ENCODE measurements around the gene GPR82.
"Not testable (repeated sequence)": the region's sequence is repeated elsewhere in the genome, so short reads cannot be mapped to it uniquely, and the experiment has no call there.

Gene GPR82, protein sequence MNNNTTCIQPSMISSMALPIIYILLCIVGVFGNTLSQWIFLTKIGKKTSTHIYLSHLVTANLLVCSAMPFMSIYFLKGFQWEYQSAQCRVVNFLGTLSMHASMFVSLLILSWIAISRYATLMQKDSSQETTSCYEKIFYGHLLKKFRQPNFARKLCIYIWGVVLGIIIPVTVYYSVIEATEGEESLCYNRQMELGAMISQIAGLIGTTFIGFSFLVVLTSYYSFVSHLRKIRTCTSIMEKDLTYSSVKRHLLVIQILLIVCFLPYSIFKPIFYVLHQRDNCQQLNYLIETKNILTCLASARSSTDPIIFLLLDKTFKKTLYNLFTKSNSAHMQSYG

GRCh38 chrX:41723826-41724225 lies at the start of gene GPR82:
TSS of gene GPR82 (plus strand) at chrX:41724181. CDS start at chrX:41727027, 2,846 bp downstream.
- Mint-ChIP-seq H3K9me3 (peaks cover 8% of the 10 kb centered on the region), H3K4me1 (ENCODE audit: low read depth) (peaks cover 13% of the 10 kb centered on the region), H3K27ac (no peak within 1 kb of the TSS), H3K36me3 (ENCODE audit: low read depth) (peaks cover 15% of the 10 kb centered on the region), H3K27me3 (no peaks in the 10 kb centered on the region), H3K4me3 (no peak within 1 kb of the TSS)
- intact Hi-C loops (cut with micrococcal nuclease), result no loop called here

DNA sequence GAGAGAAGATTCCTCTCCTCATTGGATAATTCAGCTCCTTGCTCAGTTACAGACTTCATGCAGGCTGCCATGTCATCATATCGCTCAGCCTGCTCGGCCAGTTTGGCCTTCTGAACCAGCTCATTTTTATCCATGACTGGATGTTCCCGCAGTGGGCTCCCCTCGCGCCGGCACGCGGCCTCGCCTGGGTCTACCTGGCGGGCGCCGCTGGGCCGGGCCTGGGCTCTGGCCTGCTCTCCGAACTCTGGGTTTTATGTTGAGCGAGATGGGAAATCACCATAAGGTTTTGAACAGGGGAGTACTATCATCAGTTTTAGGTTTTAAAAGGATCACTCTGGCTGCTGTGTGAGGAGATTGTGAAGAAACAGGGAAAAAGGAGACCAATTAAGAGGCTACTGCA lies 47.6 kb upstream of the GPR82 start:
- H3K4me1 Mint-ChIP-seq (ENCODE audit: low read depth), result peaks cover 29% of the 10 kb centered on the region

GRCh38 chrX:41677183-41678060 lies 46.6 kb upstream of the GPR82 start:
- no peaks in the 10 kb centered on the region for H3K27me3 Mint-ChIP-seq
- intact Hi-C loops (cut with micrococcal nuclease), result no loop called here
- no peak overlapping the region for H3K4me3 Mint-ChIP-seq
- H3K9me3 Mint-ChIP-seq, result no peaks in the 10 kb centered on the region
- peaks cover 6% of the 10 kb centered on the region for H3K36me3 Mint-ChIP-seq (ENCODE audit: low read depth)
- peak overlapping the region; percentile 10 for H3K27ac Mint-ChIP-seq
- peaks cover 28% of the 10 kb centered on the region for H3K4me1 Mint-ChIP-seq (ENCODE audit: low read depth)

More for the DNA sequence above, 47.6 kb upstream of the GPR82 start:
- H3K9me3 Mint-ChIP-seq; H3K27ac Mint-ChIP-seq; intact Hi-C loops (cut with micrococcal nuclease); H3K27me3 Mint-ChIP-seq; H3K4me3 Mint-ChIP-seq; H3K36me3 Mint-ChIP-seq (ENCODE audit: low read depth): not testable (repeated sequence)

GRCh38 chrX:41684138-41684537 lies 39.8 kb upstream of the GPR82 start:
- Mint-ChIP-seq H3K4me1 (ENCODE audit: low read depth) (peaks cover 9% of the 10 kb centered on the region), H3K36me3 (ENCODE audit: low read depth) (no peaks in the 10 kb centered on the region), H3K27ac (no peak overlapping the region), H3K27me3 (no peaks in the 10 kb centered on the region), H3K9me3 (no peaks in the 10 kb centered on the region), H3K4me3 (no peak overlapping the region)
- intact Hi-C loops (cut with micrococcal nuclease), result loop anchor here (10.0 kb wide), 1 partner anchor 51 kb away; no protein-coding TSS in a partner anchor

DNA sequence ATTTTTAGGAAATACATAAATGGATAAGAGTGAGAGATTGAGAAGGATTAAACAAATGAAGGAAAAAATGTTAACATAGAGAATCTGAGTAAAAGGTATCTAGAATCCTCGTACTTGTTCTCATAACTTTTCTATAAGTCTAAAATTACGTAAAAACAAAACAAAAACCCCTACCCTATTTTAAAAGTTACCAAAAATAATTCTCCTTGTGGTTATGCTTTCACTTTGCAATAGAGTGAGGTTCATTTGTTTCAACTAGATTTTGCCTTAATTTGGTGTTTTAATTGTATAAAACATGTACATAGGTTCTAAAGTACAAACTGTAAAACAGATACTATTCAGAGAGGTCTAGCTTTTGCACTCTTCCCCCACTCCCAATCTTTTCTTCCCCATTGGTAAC lies 39.0 kb upstream of the GPR82 start:
- H3K9me3 Mint-ChIP-seq, result no peaks in the 10 kb centered on the region
- intact Hi-C loops (cut with micrococcal nuclease), result loop anchor here (10.0 kb wide), 1 partner anchor 50 kb away; no protein-coding TSS in a partner anchor

GRCh38 chrX:41686788-41687187 lies 37.2 kb upstream of the GPR82 start:
- no peaks in the 10 kb centered on the region for H3K9me3 Mint-ChIP-seq
- H3K4me3 Mint-ChIP-seq, result no peak overlapping the region
- no peaks in the 10 kb centered on the region for H3K27me3 Mint-ChIP-seq
- no peaks in the 10 kb centered on the region for H3K36me3 Mint-ChIP-seq (ENCODE audit: low read depth)
- intact Hi-C loops (cut with micrococcal nuclease), result loop anchor here (10.0 kb wide), 1 partner anchor 48 kb away; no protein-coding TSS in a partner anchor
- H3K4me1 Mint-ChIP-seq (ENCODE audit: low read depth), result peaks cover 9% of the 10 kb centered on the region
- H3K27ac Mint-ChIP-seq, result no peak overlapping the region

More for the DNA sequence above, 39.0 kb upstream of the GPR82 start:
- Mint-ChIP-seq H3K4me1 (ENCODE audit: low read depth) (peaks cover 9% of the 10 kb centered on the region), H3K27me3 (no peaks in the 10 kb centered on the region), H3K36me3 (ENCODE audit: low read depth) (no peaks in the 10 kb centered on the region), H3K27ac (no peak overlapping the region), H3K4me3 (no peak overlapping the region)

DNA sequence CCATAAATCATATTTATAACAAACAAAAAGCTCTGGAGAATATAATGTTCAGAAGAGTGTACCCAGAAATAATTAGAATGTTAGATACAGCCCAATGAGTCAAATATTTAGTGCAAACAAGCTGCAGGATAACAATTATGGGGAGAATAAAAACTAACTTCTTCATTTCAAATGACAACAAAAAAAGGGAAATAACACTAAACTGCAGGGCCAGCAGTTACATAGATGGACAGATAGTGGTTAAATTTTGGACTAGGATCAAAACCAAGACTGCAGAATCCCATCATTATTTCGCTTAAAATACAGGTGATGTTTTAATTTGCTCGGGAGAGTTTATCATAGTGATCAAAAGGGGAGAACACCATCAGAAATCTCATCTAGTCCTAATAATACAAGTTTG lies 35.8 kb upstream of the GPR82 start:
- Mint-ChIP-seq H3K4me3 (peak overlapping the region; percentile 58), H3K4me1 (ENCODE audit: low read depth) (peaks cover 16% of the 10 kb centered on the region), H3K9me3 (no peaks in the 10 kb centered on the region), H3K27me3 (no peaks in the 10 kb centered on the region), H3K27ac (peak overlapping the region; percentile 73), H3K36me3 (ENCODE audit: low read depth) (peaks cover 1% of the 10 kb centered on the region)
- intact Hi-C loops (cut with micrococcal nuclease), result loop anchor here (10.0 kb wide), 1 partner anchor 47 kb away; no protein-coding TSS in a partner anchor

DNA sequence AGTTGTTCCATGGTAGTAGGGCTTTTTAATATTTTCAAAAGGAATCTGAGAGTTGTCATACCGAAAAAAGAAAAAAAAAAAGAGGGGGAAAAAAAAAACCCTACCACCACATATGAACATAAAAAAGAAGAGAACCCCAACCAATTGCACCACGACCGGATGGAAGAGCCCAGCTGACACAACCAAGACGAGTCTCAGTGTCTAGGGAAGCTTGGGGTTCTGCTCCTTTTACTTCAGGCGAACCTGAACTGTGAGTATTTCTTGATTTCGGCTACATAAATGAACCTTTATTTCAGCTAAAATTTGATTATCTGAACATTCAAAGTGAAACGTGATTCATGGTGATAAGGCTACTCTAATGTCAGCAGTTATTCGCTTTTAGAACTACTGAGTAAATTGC lies 35.1 kb upstream of the GPR82 start, which contains the start of gene GPR34:
TSS of gene GPR34 (plus strand) at position 139 of the 400 bp plus-strand sequence. CDS start 6,661 bp downstream, outside the sequence.
- peaks cover 8% of the 10 kb centered on the region for H3K36me3 Mint-ChIP-seq (ENCODE audit: low read depth)
- no peaks in the 10 kb centered on the region for H3K9me3 Mint-ChIP-seq
- peaks cover 23% of the 10 kb centered on the region for H3K4me1 Mint-ChIP-seq (ENCODE audit: low read depth)
- intact Hi-C loops (cut with micrococcal nuclease), result loop anchor here (10.0 kb wide), 1 partner anchor 46 kb away; no protein-coding TSS in a partner anchor
- peak within 1 kb of the TSS; percentile 58 for H3K4me3 Mint-ChIP-seq
- peak within 1 kb of the TSS; percentile 73 for H3K27ac Mint-ChIP-seq
- no peaks in the 10 kb centered on the region for H3K27me3 Mint-ChIP-seq

GRCh38 chrX:41689711-41690110 lies 34.3 kb upstream of the GPR82 start:
- Mint-ChIP-seq H3K27ac (no peak overlapping the region), H3K4me1 (ENCODE audit: low read depth) (peaks cover 23% of the 10 kb centered on the region), H3K36me3 (ENCODE audit: low read depth) (peaks cover 8% of the 10 kb centered on the region), H3K27me3 (no peaks in the 10 kb centered on the region), H3K4me3 (no peak overlapping the region), H3K9me3 (no peaks in the 10 kb centered on the region)
- intact Hi-C loops (cut with micrococcal nuclease), result loop anchor here (10.0 kb wide), 1 partner anchor 45 kb away; no protein-coding TSS in a partner anchor

- Mint-ChIP-seq H3K4me3 (no peak overlapping the region), H3K9me3 (no peaks in the 10 kb centered on the region), H3K4me1 (ENCODE audit: low read depth) (peaks cover 17% of the 10 kb centered on the region), H3K36me3 (ENCODE audit: low read depth) (peaks cover 18% of the 10 kb centered on the region), H3K27me3 (no peaks in the 10 kb centered on the region), H3K27ac (no peak overlapping the region)
- intact Hi-C loops (cut with micrococcal nuclease), result no loop called here
These were observed 31.7 kb upstream of the GPR82 start for GRCh38 chrX:41692162-41692749.

DNA sequence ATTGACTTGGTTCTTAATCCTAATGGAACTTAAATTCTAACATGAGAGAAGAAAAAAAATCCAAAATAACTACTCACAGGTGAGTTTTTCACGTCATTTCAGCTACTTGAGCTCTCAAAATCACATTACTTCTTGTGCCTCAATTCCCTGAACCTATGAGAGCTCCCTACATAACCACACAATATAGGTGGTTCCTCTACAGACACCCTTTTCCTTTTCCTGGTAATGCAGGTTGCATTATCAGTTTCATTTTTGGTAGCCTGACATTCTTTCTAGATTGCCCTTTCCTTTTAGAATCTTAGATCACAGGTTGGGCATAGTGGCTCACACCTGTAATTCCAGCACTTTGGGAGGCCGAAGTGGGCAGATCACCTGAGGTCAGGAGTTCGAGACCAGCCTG lies 31.0 kb upstream of the GPR82 start:
- Mint-ChIP-seq H3K9me3 (no peaks in the 10 kb centered on the region), H3K27me3 (no peaks in the 10 kb centered on the region), H3K4me3 (no peak overlapping the region), H3K4me1 (ENCODE audit: low read depth) (peaks cover 14% of the 10 kb centered on the region), H3K36me3 (ENCODE audit: low read depth) (peaks cover 18% of the 10 kb centered on the region), H3K27ac (peak overlapping the region; percentile 41)
- intact Hi-C loops (cut with micrococcal nuclease), result no loop called here

DNA sequence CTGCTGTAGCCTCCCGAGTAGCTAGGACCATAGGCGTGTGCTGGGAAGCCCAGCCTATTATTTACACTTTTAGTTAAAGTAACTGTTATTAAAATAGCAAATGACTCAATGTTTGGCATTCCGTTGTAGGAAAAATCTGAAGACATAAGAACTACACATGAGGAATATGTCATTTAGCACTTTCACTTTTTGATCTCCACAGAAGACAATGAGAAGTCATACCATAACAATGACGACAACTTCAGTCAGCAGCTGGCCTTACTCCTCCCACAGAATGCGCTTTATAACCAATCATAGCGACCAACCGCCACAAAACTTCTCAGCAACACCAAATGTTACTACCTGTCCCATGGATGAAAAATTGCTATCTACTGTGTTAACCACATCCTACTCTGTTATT lies 28.6 kb upstream of the GPR82 start:
- no peaks in the 10 kb centered on the region for H3K9me3 Mint-ChIP-seq
- H3K27me3 Mint-ChIP-seq, result no peaks in the 10 kb centered on the region
- no peak overlapping the region for H3K4me3 Mint-ChIP-seq
- intact Hi-C loops (cut with micrococcal nuclease), result no loop called here
- no peak overlapping the region for H3K27ac Mint-ChIP-seq
- peaks cover 14% of the 10 kb centered on the region for H3K4me1 Mint-ChIP-seq (ENCODE audit: low read depth)
- peaks cover 18% of the 10 kb centered on the region for H3K36me3 Mint-ChIP-seq (ENCODE audit: low read depth)

- H3K9me3 Mint-ChIP-seq, result no peaks in the 10 kb centered on the region
- no peak overlapping the region for H3K27ac Mint-ChIP-seq
- intact Hi-C loops (cut with micrococcal nuclease), result no loop called here
- H3K4me1 Mint-ChIP-seq (ENCODE audit: low read depth), result peaks cover 30% of the 10 kb centered on the region
- H3K4me3 Mint-ChIP-seq, result no peak overlapping the region
- H3K36me3 Mint-ChIP-seq (ENCODE audit: low read depth), result no peaks in the 10 kb centered on the region
- H3K27me3 Mint-ChIP-seq, result no peaks in the 10 kb centered on the region
These were observed 20.4 kb upstream of the GPR82 start for GRCh38 chrX:41703574-41704029.
